Gastrocnemius medialis (tissue), 4 donors: ENCODE data around the gene SSC4D.
"Not testable (repeated sequence)": the region's sequence is repeated elsewhere in the genome, so short reads cannot be mapped to it uniquely, and the experiment has no call there.

Experiments
- POLR2A ChIP-seq, 2 donors: fragments of 450-650 bp; IDR thresholded peaks; one replicate each; pipeline ENCODE4 v1.6.1; 2017; ENCODE audit warnings: antibody characterized with exemption in 2 of 2, mild to moderate bottlenecking in 2 of 2, moderate library complexity in 2 of 2
- TF ChIP-seq, protein P1 (sequence below), 5 experiments: fragments of 450-650 bp in 3 of 5; fragments of 200-600 bp in 2 of 5; sonication (generic) in 2 of 5; IDR thresholded peaks in 4 of 5; conservative IDR thresholded peaks in 1 of 5; 1 replicate in 4 of 5; 2 replicates in 1 of 5; pipeline ENCODE4 v1.5.1; 2016 to 2019; ENCODE audit warnings: antibody characterized with exemption in 5 of 5, mild to moderate bottlenecking in 3 of 5, moderate library complexity in 3 of 5

DNA sequence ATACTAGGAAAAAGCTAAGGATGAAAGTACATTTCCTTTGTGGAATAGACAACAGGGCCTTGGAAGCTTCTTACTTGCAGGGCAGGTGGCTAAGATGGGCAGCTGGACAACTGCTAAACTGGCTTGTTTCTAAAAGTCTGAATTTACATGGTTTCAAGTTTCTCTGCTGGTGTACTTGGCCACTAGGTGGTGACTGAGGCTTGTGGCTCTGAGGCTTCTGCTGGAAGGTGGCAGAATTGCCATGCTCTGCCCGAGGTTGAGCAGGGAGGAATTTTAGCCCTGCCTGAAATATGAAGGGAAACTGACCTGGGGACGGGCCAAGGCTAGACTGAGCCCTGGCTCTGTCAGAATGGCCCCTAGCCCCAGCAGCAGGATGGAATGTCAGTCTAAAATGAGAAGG is 28.4 kb upstream of the SSC4D start:
- TF ChIP-seq, protein P1, sequence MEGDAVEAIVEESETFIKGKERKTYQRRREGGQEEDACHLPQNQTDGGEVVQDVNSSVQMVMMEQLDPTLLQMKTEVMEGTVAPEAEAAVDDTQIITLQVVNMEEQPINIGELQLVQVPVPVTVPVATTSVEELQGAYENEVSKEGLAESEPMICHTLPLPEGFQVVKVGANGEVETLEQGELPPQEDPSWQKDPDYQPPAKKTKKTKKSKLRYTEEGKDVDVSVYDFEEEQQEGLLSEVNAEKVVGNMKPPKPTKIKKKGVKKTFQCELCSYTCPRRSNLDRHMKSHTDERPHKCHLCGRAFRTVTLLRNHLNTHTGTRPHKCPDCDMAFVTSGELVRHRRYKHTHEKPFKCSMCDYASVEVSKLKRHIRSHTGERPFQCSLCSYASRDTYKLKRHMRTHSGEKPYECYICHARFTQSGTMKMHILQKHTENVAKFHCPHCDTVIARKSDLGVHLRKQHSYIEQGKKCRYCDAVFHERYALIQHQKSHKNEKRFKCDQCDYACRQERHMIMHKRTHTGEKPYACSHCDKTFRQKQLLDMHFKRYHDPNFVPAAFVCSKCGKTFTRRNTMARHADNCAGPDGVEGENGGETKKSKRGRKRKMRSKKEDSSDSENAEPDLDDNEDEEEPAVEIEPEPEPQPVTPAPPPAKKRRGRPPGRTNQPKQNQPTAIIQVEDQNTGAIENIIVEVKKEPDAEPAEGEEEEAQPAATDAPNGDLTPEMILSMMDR (IDR thresholded peaks at IDR 0.05 in 4 of 5, conservative IDR thresholded peaks at IDR 0.05 in 1 of 5): peak in 4 of 5 experiments; percentile 39 to 75 (median 50)
- TF ChIP-seq POLR2A (IDR thresholded peaks at IDR 0.05): not testable (repeated sequence)
